SKM-1 (cell line): Measurements from ENCODE around the gene CNEP1R1.
A peak's percentile ranks its signal among the peaks of the same experiment; 100 is the strongest.

Experiments used
- DNase-seq: peaks from one replicate; lab custom pipeline; 2025; ENCODE audit not compliant: unreplicated experiment; lab: John Stamatoyannopoulos, UW

The CNEP1R1 gene

DNA sequence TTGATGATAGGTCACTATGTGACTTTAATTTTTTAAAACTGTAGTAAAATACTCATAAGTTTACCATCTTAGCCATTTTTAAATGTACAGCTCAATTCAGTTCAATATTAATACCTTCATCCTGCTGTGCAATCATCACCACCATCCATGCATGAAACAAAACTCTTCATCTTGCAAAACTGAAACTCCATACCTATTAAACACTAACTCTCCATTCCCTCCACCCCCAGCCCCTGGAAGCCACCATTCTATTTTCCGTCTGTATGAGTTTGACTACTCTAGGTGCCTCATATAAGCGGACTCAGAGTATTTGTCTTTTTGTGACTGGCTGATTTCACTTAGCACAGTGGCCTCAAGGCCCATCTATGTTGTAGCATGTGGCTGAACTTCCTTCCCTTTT, 9.4 kb upstream of the CNEP1R1 start:
- DNase-seq = no peak

DNA sequence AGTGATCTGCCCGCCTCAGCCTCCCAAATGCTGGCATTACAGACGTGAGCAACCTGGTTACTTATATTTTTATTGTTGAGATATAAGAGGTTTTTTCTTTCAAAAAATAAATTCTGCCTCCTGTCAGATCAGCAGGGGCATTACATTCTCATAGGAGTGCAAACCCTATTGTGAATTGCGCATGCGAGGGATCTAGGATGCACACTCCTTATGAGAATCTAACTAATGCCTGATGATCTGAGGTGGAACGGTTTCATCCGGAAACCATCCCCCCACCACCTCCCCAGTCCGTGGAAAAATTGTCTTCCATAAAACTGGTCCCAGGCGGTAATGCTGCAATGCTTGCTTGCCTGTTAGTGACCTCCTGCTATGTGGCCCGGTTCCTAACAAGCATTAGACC, 7.5 kb upstream of the CNEP1R1 start:
- DNase-seq = no peak

GRCh38 chr16:50021544-50021943, 3.5 kb upstream of the CNEP1R1 start:
- no peak for DNase-seq

- DNase-seq = no peak
Measured at GRCh38 chr16:50023641-50024040, 1.4 kb upstream of the CNEP1R1 start.

GRCh38 chr16:50024207-50024606, 818 bp upstream of the CNEP1R1 start:
- no peak for DNase-seq

GRCh38 chr16:50025537-50025931, 509 bp downstream of the CNEP1R1 start:
- no peak for DNase-seq

DNA sequence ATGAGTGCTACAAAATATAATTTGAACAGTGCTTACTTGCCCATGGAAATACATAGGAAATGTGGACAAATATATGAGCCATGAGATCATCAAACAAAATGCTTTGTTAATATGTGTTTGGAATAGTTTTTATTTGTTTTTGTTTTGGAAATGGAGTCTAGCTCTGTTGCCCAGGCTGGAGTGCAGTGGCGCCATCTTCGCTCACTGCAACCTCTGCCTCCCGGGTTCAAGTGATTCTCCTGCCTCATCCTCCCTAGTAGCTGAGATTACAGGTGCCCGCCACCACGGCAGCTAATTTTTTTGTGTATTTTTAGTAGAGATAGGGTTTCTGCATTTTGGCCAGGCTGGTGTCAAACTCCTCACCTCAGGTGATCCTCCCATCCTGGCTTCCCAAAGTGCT, 2.8 kb downstream of the CNEP1R1 start:
- no peak for DNase-seq

DNA sequence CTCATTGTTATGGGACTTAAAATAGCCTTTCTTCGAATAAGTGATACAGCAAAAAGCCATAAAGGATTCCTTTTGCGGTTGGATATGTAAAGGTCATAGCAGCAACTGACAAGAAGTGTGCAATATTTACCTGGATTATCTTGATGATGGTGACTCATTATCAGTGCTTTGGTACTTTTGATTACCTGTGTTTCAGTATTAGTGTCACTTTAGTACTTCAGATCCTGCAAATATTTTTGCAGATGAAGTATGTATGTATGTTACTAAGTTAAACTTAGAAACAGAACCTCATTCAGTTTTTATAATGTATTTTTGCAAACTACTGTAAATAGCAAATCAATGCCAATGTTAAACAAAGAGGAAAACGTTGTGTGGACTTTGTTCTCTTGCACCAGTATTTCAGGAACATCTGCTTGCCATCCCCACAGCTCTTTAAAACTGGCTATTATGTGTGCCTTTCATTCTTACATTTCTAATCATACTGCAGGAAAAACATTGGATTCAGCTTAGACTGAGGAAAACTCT, 10.5 kb downstream of the CNEP1R1 start:
- DNase-seq = no peak

- no peak for DNase-seq
Measured at GRCh38 chr16:50036426-50036825, 11.4 kb downstream of the CNEP1R1 start.

DNA sequence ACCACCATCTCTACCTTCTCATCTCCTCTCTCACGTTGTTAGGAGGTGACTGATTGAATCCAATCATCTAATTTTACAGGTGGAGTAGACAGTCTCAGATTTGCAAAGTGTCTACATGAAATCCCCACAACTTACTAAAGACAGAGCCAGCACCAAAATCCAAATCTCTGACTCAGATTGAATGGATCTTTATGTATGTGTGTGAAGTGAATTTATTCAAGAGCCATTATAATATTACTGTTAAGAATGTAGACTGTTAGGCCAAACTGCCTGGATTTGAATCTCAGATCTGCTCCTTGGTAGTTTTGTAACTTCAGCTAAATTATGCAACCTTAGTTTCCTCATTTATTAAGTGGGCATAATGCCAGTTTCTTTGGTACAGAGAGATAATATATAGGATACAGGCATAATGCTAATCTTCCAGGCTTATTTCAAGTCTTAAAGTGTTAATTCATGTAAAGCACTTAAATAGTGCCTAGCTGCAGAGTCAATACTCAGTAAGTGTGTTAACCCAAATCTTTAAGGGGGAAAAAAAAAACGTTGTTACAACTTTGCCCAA, 12.7 kb downstream of the CNEP1R1 start:
- peak; percentile 49 for DNase-seq

DNA sequence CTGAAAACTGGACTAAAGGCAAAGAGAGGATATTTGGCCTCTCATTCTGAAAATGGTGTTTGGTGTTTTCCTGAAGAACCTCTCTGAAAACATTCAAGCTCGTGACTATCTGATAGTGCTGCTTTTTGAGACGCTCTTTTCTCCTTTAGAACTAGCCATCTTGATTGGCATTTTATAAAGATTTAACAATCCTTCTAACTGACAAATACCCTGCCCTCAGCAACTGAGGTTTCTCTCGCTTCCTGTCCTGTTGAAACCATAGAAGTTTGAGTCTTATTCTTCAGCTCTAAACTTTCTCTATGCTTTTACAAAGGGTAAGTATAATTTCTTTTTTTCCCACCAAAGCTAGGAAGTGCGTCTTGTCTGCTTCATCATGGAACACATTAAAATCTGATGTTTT, 13.3 kb downstream of the CNEP1R1 start:
- DNase-seq = no peak

DNA sequence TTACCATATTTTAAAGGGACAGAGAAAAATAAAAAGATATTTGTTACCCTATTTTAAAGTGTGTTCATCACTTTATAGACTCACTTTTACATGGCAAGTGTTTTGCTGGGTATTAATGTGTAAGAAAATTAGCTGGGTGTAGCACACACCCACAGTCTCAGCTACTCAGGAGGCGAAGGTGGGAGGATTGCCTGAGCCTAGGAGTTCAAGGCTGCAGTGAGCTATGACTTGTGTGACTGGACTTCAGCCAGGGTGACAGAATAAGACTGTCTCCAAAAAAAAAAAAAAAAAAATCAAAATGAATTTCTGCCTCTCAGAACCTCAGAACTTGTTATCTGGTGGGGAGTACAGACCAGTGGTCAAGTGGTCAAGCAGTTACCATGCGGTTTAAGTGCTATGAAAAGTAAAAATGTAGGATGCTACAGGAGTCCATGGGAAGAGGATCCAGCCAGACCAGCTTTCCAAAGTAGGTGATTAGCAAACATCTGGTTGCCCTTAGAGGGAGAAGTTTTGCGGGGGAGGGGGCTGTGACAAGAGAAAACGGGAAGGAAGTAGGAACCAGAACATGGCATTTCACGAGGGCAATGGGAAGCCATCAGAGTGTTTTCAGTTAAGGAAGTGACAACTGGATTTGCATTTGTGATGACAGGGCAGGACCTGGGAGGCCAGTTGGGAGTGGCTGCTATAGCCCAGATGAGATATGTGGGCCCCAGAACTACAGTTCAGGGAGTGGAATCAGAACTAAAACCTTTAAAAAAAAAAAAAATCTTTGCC, 13.9 kb downstream of the CNEP1R1 start:
- peak; percentile 87 for DNase-seq

DNA sequence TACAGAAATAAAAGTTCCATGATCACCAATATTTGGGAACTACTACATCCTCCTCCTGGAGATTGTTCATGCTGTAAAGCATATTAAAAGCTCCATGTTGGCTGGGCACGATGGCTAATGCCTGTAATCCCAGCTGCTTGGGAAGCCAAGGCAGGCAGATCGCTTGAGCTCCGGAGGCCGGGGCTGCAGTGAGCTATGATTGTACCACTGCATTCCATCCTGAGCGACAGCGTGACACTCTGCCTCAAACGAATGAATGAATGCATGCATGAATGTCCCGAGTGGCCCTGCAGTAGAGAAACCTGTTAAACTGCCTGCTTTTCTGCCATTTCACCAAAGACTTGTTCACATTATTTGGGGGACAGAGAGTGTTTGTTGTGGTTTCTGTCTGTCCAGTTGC, 15.0 kb downstream of the CNEP1R1 start:
- no peak for DNase-seq

DNA sequence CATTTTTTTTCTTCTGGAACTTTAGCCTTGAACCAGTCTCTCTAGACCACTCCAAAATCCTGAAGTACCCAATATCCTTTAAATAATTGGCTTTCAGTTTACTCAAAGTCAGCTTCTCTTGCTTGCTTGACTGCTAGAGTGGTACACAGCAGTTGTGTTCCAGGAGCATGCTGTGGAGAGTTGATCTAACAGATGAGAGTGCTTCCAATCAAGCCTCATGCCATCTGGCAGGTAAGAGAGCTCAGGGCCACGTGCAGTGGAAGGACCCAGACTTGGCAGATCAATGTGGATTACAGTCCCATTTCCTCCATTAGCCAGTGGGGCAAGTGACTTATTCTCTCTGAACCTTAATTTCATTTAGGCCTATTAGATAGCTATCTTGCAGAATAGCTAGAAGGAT, 15.7 kb downstream of the CNEP1R1 start:
- no peak for DNase-seq

GRCh38 chr16:50043358-50043757, 18.3 kb downstream of the CNEP1R1 start:
- DNase-seq = no peak

- no peak for DNase-seq
Measured at GRCh38 chr16:50045412-50045811, 20.4 kb downstream of the CNEP1R1 start.

- DNase-seq = no peak
Measured at GRCh38 chr16:50046853-50047252, 21.8 kb downstream of the CNEP1R1 start.

- no peak for DNase-seq
Measured at GRCh38 chr16:50047864-50048263, 22.8 kb downstream of the CNEP1R1 start.

DNA sequence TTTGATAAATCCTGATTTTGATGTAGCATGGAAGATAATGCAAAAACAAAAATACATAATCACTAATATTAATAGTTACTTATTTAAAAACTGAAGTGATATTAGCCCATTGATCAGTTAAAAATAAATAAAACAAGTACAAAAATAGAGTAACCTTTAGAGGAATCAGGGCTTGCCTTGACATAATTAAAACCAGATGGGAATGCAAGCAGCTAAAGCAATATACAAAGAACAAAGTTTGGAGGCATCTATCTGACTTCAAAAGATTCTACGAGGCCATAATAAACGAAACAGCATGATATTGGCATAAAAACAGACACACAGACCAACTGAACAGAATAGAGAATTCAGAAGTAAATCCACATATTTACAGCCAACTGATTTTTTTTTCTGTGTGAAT, 25.8 kb downstream of the CNEP1R1 start:
- no peak for DNase-seq

DNA sequence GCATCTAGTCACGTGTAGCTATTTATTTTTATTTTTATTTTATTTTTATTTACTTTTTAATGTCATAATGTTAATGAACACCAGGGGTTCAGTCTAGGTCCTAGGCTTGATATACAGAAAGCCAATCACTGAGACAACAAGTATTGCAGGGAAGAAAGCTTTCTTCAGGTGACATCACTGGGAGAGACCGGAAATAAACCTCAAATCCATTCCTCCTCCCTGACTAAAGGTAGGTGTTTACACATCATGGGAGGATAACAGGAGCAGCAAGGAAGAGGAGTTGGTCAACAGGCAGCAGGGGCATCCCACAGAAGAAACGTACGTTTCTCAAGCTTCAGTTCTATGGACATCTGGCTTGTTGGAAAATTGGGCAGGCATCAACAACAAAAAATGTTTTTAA, 31.2 kb downstream of the CNEP1R1 start:
- DNase-seq = no peak

DNA sequence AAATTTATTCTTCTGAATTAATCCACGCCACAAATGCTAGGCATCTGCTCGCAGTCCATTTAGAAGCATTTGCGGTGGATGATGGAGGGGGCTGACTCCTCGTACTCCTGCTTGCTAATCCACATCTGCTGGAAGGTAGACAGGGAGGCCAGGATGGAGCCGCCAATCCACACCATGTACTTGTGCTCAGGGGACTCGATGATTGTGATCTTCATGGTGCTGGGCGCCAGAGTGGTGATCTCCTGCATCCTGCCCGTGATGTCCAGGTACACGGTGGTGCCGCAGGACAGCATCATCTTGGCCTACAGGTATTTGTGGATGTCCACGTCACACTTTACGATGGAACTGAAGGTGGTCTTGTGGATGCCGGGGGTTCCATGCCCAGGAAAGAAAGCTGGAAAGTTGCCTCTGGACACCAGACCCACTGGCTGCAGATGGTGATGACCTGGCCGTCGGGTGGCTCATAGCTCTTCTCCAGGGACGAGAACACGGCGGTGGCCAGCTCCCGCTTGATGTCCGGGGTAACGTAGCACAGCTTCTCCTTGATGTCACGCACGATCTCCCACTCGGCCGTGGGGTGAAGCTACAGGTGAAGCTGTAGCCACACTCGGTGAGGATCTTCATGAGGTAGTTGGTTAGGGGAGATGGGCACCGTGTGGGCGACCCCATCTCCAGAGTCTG, 33.2 kb downstream of the CNEP1R1 start:
- DNase-seq = no peak

- no peak for DNase-seq
Measured at GRCh38 chr16:50059111-50059510, 34.1 kb downstream of the CNEP1R1 start.
